HG02571 (cell line): ENCODE data around the gene HNF4A.
A peak's percentile ranks its signal among the peaks of the same experiment; 100 is the strongest.
"Not testable (repeated sequence)": the region's sequence is repeated elsewhere in the genome, so short reads cannot be mapped to it uniquely, and the experiment has no call there.

Experiments
- ATAC-seq: cut with Tn5 transposase; IDR thresholded peaks from one replicate; pipeline ENCODE4 v1.9.1; 2021; ENCODE audit warnings: mild to moderate bottlenecking, moderate library complexity; ENCODE audit not compliant: unreplicated experiment

The HNF4A gene

DNA sequence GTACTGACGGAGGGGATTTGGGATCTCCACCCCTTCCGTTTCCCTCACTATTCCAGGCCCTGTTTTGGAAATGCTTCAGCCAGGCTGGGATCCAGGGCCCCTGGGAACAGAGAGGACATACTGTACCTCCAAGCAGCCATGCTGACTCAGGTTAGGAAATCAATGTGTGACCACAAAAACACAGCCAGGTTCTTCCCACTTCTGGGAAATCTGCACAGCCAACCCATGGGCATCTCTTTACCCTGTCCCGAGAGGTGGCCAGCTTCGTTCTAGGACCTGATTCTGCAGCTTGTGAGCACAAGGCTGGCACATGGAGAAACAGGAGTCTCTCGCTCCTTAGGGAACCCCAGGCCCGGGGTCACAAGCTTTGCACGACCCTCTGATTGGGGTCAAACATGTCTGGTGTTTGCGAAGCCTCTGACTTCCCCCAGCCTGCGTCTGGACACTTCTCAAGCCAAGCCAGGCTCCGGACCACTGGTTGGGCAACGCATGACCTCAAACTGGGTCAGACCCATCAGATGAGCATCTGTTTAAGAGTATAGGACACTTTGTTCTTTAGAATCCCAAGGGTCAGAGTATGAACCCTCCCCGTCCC lies 111.9 kb downstream of the HNF4A start:
- no peak for ATAC-seq

- no peak for ATAC-seq
Observed at GRCh38 chr20:44468044-44468782, 112.7 kb downstream of the HNF4A start.

DNA sequence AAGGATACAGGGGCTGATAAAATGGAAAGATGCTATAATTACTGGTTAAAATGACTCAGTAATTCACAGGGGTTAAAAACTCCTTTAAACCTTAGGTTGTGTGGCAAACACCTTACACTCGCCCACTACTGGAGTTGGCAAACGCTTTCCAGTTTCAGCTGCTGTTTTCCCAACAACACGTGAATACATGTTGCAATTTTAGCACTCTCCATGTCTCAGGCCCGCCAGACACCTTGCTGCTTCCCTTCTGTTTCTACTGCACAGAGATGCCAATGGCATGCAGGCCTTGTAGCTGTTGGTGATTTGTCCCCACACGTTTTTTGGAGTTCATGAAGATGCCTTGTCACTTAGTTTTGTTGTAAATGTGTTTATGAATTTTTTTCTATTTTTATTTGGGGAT lies 114.8 kb downstream of the HNF4A start:
- ATAC-seq = no peak

DNA sequence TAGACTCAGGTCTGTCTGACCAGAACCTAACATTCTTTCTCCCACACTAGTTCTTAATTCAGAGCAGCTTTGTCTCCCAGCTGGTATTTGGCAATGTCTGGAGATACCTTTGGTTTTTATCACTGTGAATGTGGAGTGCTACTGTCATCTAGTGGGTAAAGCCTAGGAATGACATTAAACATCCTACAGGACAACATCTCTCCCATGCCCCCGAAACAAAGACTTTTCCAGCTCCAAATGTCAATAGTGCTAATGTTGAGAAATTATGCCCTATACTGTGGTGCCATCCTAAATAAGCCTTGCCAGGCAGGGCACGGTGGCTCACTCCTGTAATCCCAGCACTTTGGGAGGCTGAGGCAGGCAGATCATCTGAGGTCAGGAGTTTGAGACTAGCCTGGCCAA lies 116.0 kb downstream of the HNF4A start:
- no peak for ATAC-seq

GRCh38 chr20:44472283-44472682 lies 116.8 kb downstream of the HNF4A start:
- not testable (repeated sequence) for ATAC-seq

DNA sequence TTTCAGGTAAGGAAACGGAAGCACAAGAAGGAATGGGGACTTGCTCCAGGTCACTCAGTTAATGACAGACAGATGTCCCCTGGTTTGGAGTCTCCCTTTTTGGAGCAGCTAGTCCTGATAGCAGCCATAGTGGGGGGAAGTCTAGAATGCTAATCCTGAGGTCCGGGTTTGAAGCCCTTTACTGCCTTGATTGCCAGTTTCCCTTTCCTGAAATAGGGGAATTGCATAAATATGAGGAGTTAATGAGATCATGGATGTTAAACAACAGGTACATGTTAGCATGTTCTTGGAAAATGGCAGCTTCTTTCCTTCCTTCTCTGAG lies 119.8 kb downstream of the HNF4A start:
- ATAC-seq = no peak

DNA sequence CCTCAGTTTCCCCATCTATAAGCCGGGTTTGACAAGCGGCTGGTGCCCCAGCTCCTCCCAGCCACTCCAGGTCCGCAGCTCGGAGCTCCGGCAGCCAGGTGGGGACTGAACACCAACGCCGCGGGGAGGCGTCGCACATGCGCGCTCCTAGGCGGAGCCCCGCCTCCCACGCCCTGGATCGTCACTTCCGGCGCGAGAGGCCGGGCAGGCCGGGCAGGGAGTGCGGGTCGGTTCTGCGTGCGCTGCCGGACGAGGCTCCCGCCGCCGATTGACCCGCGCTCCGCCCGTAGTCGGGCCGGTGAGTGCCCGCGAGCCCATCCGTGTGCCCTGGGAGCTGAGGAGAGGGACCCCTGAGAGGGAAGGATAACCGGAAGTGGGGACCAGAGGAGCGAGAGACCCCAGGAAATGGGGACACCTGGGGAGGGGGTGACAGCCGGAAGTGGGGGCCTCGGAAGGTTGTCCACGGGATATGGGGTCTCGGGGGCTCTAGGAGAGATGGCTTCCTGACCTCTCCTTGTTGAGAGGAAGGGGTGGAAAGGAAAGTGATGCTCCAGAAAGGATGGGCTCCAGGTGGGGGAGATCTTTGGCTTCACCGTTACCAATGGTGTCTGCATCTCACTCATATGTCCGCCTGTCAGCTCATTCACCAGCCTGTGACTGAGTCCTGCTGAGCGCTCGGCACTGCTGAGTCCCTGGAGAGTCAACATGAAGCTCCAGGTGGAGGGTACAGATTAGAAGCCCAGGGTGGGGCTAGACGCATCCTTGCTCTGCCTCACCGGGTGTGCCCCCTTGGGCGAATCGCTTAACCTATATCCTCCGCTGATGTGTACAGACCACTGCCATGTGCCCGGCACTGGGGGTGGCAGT lies 120.4 kb downstream of the HNF4A start, which contains the start of gene TTPAL:
Gene TTPAL (plus strand): TSS at position 181 of the 867 bp plus-strand sequence. CDS start 4,126 bp downstream, outside the sequence.
- peak; percentile 93 for ATAC-seq

DNA sequence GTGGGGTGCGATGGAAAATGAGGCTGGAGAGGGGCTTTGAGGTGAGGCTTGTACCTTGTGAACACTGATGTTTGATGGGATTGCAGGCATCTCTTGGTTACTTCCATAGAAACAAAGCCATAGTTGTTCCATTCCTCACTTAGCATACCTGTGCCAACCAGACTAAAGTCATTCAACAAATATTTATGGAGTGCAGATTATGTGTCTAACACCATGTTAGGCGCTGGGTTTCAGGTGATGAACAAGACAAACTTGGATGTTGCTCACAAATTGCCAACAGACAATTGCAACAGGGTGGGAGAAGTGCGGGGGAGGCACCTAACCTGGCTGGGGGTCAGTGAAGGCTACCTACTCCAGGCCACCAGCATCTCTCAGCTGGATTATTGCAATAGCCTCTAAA lies 121.7 kb downstream of the HNF4A start:
- no peak for ATAC-seq

- ATAC-seq = no peak
Observed at GRCh38 chr20:44478206-44478605, 122.7 kb downstream of the HNF4A start.

DNA sequence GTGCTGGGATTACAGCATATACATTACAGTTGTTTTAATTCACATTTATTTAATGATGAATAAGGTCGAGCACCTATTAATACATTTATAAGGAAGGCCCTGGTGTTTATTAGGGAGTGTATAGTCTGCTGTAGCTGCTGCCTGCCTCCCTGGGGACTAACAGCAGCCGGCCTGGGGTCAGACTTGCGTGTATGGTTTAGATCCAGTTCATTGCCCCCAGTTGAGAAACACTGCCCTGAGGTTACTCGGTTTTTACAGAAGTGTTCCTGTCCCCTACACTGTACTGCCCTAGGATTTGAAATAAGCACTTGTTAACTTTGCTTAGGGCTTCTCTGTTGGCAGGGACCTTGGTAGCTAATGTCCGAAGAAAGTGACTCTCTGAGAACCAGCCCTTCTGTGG lies 124.1 kb downstream of the HNF4A start:
- no peak for ATAC-seq

DNA sequence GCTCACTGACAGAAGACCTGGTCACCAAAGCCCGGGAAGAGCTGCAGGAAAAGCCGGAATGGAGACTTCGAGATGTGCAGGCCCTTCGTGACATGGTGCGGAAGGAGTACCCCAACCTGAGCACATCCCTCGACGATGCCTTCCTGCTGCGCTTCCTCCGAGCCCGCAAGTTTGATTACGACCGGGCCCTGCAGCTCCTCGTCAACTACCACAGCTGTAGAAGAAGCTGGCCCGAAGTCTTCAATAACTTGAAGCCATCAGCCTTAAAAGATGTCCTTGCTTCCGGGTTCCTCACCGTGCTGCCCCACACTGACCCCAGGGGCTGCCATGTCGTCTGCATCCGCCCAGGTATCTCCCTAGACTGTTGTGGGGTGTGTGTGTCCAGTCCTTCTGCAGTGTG lies 124.6 kb downstream of the HNF4A start:
- no peak for ATAC-seq

DNA sequence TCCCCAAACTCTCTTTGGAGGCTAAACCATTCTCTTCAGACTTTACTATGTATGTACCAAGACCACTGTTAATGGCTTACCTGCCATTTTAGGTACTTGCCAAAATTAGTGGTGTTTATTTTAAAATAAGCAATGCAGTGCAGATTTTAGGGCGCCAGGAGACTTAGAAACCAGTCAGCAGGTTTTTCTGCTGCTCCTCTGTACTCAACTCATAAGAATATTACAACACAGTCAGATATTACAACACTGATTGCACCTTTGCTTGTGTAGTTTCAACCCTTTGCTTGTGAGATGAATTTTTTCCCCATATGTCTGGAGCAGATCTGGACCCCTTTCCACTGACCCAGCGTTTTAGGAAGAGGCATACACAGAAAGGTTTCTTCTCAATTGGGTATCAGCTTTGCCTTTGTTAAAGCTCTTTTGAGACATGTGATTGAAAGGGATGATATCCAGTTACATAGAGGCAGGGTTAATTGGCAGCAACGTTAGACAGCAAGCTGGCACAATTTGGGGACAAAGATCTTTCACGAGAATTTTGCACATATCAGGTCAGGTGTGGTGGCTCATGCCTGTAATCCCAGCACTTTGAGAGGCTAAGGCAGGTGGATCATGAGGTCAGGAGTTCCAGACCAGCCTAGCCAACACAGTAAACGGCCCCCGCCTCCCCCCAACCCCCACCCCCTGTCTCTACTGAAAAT lies 126.4 kb downstream of the HNF4A start:
- no peak for ATAC-seq

DNA sequence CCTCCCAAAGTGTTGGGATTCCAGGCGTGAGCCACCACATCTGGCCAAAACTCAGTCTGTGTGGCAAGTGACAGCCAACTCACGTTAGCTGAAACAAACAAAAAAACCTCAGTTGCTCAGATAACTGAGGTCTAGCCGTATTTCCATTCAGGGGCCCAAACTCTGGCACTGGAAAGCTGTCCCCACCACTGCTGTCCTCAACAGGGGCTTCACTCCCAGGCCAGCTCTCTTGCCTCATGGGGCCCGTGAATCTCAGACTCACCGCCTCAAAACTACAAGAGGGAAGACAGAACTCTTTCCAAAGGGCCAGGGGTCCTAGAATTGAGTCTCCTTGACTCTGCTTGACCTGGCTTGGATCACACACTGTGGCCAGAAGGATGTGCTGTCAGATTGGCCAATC lies 127.6 kb downstream of the HNF4A start:
- ATAC-seq = no peak
